OCI-LY1 (cell line): ENCODE measurements around the gene CYTH3.

ENCODE experiments used
- CTCF ChIP-seq: fragments of 200-600 bp; sonication (generic), shearing (Covaris generic); IDR thresholded peaks from 2 replicates; pipeline ENCODE4 v1.5.1; 2017; ENCODE audit warnings: mild to moderate bottlenecking, antibody characterized with exemption, low read length, moderate library complexity, mixed read lengths
- EZH2 ChIP-seq: fragments of 200-600 bp; sonication (generic), shearing (Covaris generic); IDR thresholded peaks from 2 replicates; pipeline ENCODE4 v1.8.0; 2017; ENCODE audit warnings: borderline replicate concordance, mixed run types, mild to moderate bottlenecking, antibody characterized with exemption, low read length, moderate library complexity, mixed read lengths

- TF ChIP-seq CTCF (no peak), EZH2 (no peak)
Observed at GRCh38 chr7:6178298-6179029, 94.0 kb downstream of the CYTH3 start.
